Subcutaneous adipose tissue (tissue), 4 donors: Measurements from ENCODE around the gene ZNF136. TPM values are rescaled to one million over a fixed set of nuclear protein-coding genes. Genes with fewer than 3 reads are reported as not detected.

Experiments used
- total RNA-seq, 4 donors: library from RNA; depleted of rRNA; stranded (reverse); fragments of >200 nt; gene quantifications; one replicate each; pipeline ENCODE4 v1.1.0, GENCODE V29; 2016
- TF ChIP-seq, protein P1 (sequence below): fragments of 450-650 bp; IDR thresholded peaks from one replicate; pipeline ENCODE4 v1.5.1; 2016; ENCODE audit warnings: low read depth, mild to moderate bottlenecking, control low read depth, antibody characterized with exemption, moderate library complexity

The ZNF136 gene
- total RNA-seq, 4 donors from 2014 or later = 10.3 to 20.2 (median 13.9) TPM

DNA sequence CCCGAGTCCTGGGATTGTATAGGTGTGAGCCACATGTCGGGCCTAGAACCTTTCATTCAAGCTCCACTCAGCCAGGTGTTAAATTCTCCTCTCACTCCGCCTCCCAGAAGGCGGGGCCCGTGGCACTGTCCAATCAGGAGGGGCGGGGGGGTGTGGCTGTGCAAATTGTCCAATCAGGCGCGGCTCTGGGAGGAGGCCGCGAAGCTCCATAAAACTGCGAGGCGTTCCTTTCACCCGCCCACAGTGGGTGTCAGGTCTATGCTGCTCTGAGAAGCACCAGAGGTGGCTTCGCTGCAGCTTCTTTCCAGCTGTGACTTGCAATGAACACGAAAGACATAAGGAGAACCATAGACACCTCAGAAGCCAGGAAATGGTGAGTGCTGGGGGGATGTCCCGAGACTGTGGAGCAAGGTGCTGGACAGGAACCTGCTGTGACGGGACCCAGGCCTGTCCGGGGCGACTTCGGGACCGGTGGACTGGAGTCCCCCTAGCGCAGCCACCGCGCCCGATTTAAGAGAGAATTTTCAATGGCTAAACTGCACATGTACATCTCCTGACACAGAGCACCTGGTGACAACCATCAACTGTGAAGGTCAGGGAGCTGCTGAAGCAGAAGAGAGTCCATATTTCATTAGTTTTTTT lies 3.0 kb upstream of the ZNF136 start:
- TF ChIP-seq, protein P1, sequence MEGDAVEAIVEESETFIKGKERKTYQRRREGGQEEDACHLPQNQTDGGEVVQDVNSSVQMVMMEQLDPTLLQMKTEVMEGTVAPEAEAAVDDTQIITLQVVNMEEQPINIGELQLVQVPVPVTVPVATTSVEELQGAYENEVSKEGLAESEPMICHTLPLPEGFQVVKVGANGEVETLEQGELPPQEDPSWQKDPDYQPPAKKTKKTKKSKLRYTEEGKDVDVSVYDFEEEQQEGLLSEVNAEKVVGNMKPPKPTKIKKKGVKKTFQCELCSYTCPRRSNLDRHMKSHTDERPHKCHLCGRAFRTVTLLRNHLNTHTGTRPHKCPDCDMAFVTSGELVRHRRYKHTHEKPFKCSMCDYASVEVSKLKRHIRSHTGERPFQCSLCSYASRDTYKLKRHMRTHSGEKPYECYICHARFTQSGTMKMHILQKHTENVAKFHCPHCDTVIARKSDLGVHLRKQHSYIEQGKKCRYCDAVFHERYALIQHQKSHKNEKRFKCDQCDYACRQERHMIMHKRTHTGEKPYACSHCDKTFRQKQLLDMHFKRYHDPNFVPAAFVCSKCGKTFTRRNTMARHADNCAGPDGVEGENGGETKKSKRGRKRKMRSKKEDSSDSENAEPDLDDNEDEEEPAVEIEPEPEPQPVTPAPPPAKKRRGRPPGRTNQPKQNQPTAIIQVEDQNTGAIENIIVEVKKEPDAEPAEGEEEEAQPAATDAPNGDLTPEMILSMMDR = no peak

DNA sequence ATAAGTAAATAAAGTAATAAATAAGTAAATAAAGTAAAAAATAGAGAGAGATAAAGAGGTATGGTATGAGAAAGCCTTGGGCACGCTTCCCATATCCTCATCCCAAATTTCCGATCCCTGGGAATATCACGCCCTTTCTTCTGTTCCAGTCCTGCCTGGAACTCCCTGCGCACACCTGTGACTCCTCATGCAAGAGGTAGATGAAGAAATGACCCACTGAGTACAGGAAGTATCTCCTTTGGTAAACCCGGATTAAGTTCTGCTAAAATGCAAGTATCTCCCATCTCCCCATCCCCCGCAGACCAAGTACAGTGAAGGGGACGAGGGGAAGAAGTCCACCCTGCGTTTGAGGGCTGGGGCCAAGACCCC lies 399 bp upstream of the ZNF136 start:
- TF ChIP-seq, protein P1 = no peak

DNA sequence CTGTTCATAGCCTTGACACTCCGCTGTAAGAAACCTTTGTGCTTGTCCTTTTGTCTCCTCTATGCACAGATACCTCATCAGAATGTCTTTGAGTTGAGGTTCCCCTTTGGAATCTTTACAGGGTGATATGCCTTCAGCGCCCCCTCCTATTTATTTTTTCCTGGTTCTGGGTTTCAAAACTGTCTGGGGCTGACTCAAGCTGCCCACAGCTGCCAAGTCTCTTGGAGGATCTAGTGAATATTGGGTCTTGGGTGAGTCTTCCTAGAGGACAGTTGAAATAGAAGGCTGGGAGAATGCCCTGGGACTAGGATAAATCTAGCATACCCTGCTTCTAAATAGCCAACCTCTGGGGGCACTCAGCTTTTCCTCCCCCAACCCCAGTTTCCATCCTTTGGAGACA lies 930 bp downstream of the ZNF136 start:
- TF ChIP-seq, protein P1 = no peak

DNA sequence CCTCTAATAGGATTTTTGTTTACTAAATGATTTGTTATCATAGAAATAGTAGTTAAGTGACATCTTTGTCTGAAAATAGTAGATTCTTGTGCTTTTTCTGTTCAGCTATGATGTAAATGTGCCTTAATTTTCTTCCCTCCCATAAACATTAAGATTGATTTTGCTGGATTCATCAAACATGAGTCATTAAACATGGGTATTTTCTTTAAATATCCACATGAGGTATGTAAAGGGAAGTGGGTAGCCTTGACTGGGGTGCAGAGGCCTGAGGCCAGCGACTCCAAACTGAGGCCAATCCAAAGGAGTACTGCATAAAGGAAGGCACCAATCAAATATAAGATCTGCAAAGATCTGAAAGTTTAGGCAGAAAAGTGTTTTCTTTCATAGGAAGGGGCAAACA lies 3.7 kb downstream of the ZNF136 start:
- TF ChIP-seq, protein P1 = no peak

DNA sequence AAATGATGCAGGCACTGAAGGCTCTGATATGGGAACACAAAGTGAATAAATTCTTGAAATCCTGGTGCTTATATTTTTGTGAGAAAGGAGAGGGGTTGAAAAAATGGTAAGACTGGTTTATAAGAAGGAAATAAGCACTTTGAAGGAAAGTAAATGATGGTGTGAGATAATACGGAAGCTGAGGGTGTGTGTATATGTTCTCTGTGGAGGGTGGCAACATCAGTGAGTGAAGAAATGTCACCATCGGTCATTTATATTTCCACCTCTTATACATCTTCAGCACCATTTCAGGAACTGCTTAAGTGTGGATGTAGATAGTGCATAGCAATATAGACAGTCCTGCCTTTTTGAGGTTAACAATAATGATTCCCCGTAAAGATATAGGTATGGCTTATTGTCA lies 17.5 kb downstream of the ZNF136 start:
- TF ChIP-seq, protein P1 = no peak

DNA sequence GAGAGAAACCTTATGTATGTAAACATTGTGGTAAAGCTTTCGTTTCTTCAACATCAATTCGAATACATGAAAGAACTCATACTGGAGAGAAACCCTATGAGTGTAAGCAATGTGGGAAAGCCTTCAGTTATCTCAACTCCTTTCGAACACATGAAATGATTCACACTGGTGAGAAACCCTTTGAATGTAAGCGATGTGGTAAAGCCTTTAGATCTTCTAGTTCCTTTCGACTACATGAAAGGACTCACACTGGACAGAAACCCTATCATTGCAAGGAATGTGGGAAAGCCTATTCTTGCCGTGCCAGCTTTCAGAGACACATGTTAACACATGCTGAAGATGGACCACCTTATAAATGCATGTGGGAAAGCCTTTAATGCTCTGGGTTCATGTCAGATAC lies 24.7 kb downstream of the ZNF136 start:
- TF ChIP-seq, protein P1 = no peak

DNA sequence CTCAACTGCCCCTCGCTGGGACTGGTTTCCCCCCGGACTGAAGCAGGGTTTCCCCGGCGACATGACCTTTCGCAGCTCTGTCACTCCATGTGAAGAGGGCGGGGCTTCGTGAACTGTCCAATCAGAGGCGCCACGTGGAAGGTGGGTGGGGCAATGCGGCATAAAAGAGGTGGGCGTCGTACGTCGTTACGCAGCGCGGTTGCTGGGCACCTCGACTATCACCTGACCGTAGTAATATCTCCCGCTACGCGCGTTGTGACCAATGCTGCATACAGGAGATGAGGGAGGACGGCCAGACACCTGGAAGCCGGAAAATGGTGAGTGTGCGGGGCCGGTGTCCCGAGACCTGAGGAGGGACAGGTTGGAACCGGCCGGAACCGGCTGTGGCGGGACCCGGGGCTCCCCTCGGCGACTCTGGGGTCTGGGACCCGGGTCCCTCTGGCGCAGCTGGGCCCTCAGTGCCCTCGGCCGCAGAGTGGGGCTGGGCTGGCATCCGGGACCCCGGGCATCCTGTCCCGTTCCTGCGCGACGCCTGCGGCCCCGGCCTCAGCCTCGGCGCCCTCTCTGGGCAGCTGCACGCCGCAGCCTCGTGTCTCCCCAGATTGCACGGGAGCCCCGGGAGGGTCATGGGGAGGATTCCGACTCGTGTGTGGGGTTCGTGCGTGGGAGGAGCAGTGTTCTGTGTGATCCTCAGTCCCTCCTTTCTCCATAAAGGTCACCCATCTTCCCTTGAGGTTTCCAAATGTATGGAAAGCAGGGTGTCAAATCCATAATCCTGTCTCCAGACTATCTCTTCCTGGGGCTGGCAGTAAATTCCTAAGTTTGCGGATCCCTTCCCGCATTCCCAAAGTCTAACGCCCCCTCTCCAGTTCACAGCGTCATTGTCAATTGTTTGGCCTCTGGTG lies 32.2 kb downstream of the ZNF136 start:
- TF ChIP-seq, protein P1 = no peak
